Right atrium auricular region (tissue), 2 donors: ENCODE measurements around the gene TTC7B. TPM values are rescaled to one million over a fixed set of nuclear protein-coding genes. Genes with fewer than 3 reads are reported as not detected.

Experiments
- DNase-seq: peaks from one replicate; pipeline ENCODE4 v3.0.0-alpha.2; 2019; ENCODE audit warnings: low spot score
- H3K27ac ChIP-seq, 2 donors: fragments of 200-600 bp; sonication (generic); 1 replicate in 1 of 2; 2 replicates in 1 of 2; pipeline ENCODE4 v1.5.1; 2016 to 2019
- H3K27me3 ChIP-seq, 2 donors: fragments of 200-600 bp; sonication (generic); one replicate each; pipeline versions ENCODE4 v1.5.1 to v1.6.0; 2017 to 2019
- H3K36me3 ChIP-seq: fragments of 200-600 bp; sonication (generic); one replicate; pipeline ENCODE4 v1.5.1; 2016
- H3K4me1 ChIP-seq, 2 donors: fragments of 200-600 bp; sonication (generic); one replicate each; pipeline versions ENCODE4 v1.5.1 to v1.6.0; 2017 to 2019
- H3K4me3 ChIP-seq, 2 donors: fragments of 200-600 bp; sonication (generic); 1 replicate in 1 of 2; 2 replicates in 1 of 2; pipeline ENCODE4 v1.5.1; 2017 to 2019; ENCODE audit warnings: mild to moderate bottlenecking in 1 of 2, moderate library complexity in 1 of 2
- H3K9me3 ChIP-seq, 2 donors: fragments of 200-600 bp; sonication (generic); one replicate each; pipeline ENCODE4 v1.5.1; 2019
- total RNA-seq, 2 donors: library from RNA; depleted of rRNA; stranded (reverse); fragments of >200 nt; gene quantifications; one replicate each; pipeline ENCODE4 v1.1.0, GENCODE V29; 2016
- TF ChIP-seq, protein P1 (sequence below), 2 donors: fragments of 200-600 bp; sonication (generic); IDR thresholded peaks; one replicate each; pipeline ENCODE4 v1.5.1; 2019; ENCODE audit warnings: antibody characterized with exemption in 2 of 2

Gene TTC7B
- total RNA-seq, 2 donors from 2014 or later: 45.5 to 57.3 TPM

DNA sequence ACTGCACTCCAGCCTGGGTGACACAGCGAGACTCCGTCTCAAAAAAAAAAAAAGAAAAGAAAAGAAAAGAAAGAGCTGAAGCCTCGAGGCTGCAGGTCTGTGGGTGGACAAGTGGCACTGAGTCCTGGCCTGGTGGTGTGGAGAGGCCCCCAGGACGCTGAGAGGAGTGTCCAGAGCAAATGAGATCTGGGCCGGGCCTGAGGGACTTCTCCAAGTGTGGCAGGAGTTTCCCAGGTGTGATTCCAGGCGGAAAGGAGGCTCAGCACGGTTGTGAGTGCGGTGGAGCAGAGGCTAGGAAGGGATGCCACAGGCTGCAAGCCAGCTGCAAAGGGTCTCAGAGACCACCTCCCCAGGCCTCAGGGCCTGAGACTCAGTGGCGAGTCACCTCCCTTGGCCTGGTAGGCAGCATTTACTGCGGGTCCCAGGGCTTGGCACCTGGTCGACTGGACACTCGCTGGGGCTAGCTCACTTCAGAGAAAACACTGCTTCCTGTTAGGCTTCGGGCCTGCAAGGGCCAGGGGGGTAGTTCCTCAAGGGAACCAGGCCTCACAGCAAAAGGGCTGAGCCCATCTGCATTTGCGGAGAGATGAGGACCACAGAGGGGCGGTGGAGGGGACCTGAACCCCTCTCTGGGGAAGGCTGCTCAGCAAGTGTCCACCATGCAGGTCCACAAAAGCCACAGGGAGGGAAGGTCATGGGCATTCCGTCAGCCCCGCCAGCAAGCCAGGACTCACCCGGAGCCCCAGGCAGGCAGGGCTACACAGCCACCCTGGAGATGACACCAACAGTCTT, 11.7 kb downstream of the TTC7B start:
- Histone ChIP-seq H3K4me3 (no peak overlapping the region), H3K9me3 (no peaks in the 10 kb centered on the region), H3K36me3 (no peaks in the 10 kb centered on the region), H3K27ac (peak overlapping the region; percentile 10 to 52), H3K4me1 (peaks cover 0 to 68% of the 10 kb centered on the region in 2 donors), H3K27me3 (no peaks in the 10 kb centered on the region)
- TF ChIP-seq, protein P1, sequence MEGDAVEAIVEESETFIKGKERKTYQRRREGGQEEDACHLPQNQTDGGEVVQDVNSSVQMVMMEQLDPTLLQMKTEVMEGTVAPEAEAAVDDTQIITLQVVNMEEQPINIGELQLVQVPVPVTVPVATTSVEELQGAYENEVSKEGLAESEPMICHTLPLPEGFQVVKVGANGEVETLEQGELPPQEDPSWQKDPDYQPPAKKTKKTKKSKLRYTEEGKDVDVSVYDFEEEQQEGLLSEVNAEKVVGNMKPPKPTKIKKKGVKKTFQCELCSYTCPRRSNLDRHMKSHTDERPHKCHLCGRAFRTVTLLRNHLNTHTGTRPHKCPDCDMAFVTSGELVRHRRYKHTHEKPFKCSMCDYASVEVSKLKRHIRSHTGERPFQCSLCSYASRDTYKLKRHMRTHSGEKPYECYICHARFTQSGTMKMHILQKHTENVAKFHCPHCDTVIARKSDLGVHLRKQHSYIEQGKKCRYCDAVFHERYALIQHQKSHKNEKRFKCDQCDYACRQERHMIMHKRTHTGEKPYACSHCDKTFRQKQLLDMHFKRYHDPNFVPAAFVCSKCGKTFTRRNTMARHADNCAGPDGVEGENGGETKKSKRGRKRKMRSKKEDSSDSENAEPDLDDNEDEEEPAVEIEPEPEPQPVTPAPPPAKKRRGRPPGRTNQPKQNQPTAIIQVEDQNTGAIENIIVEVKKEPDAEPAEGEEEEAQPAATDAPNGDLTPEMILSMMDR (IDR thresholded peaks at IDR 0.05): no peak
- no peak for DNase-seq

GRCh38 chr14:90803249-90803648, 13.0 kb downstream of the TTC7B start:
- peaks cover 0 to 56% of the 10 kb centered on the region in 2 donors for H3K4me1 ChIP-seq
- peak overlapping the region in 1 of 2 donors; percentile 39 for H3K27ac ChIP-seq
- no peaks in the 10 kb centered on the region for H3K9me3 ChIP-seq
- TF ChIP-seq, protein P1 (IDR thresholded peaks at IDR 0.05): no peak
- H3K27me3 ChIP-seq: no peaks in the 10 kb centered on the region
- no peak overlapping the region for H3K4me3 ChIP-seq
- H3K36me3 ChIP-seq: no peaks in the 10 kb centered on the region
- DNase-seq: no peak

GRCh38 chr14:90799420-90799819, 16.8 kb downstream of the TTC7B start:
- Histone ChIP-seq H3K4me3 (no peak overlapping the region), H3K9me3 (no peaks in the 10 kb centered on the region), H3K4me1 (peaks cover 0 to 32% of the 10 kb centered on the region in 2 donors), H3K36me3 (no peaks in the 10 kb centered on the region), H3K27me3 (no peaks in the 10 kb centered on the region), H3K27ac (no peak overlapping the region)
- TF ChIP-seq, protein P1 (IDR thresholded peaks at IDR 0.05): no peak
- DNase-seq: no peak

DNA sequence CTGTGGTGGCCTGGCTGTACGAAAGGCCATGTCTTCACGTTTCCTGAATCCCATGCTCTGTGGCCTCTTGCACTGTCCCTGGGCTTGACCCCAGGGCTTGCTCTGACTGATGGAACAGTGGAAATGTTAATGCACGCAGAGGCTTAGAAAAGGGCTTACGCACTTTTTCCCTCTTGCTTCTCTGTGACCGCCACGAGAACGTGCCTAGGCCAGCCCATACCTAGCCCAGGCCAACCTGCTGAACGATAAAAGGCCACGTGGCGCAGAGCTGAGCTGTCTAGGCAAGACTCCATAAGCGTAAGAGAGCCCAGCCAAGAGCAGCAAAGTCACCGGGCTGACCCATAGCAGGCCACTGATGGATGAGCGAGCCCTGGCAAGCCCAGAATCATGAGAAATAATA, 18.3 kb downstream of the TTC7B start:
- TF ChIP-seq, protein P1 (IDR thresholded peaks at IDR 0.05): no peak
- DNase-seq: no peak
- Histone ChIP-seq H3K36me3 (no peaks in the 10 kb centered on the region), H3K4me1 (peaks cover 0 to 18% of the 10 kb centered on the region in 2 donors), H3K4me3 (no peak overlapping the region), H3K27me3 (no peaks in the 10 kb centered on the region), H3K9me3 (no peaks in the 10 kb centered on the region), H3K27ac (no peak overlapping the region)

- Histone ChIP-seq H3K4me1 (peaks cover 0 to 17% of the 10 kb centered on the region in 2 donors), H3K9me3 (no peaks in the 10 kb centered on the region), H3K27me3 (no peaks in the 10 kb centered on the region), H3K27ac (no peak overlapping the region), H3K36me3 (no peaks in the 10 kb centered on the region), H3K4me3 (no peak overlapping the region)
- TF ChIP-seq, protein P1 (IDR thresholded peaks at IDR 0.05): no peak
- DNase-seq: no peak
These were observed 18.8 kb downstream of the TTC7B start for GRCh38 chr14:90797451-90797850.
